Activated CD4-positive, alpha-beta T cell treated with anti-CD3 and anti-CD28 coated beads, Interleukin-2, amount 10 ng/mL, durations not matched to agents 7 days and 5 days (primary cell): ENCODE data around the gene SMCO4. TPM values are rescaled to one million over a fixed set of nuclear protein-coding genes. Genes with fewer than 3 reads are reported as not detected.

ENCODE experiments used
- CTCF ChIA-PET: fragments of 350-600 bp; sonication (Branson Sonifier 250); formaldehyde crosslinking; loops from one replicate; lab custom pipeline; 2021; ENCODE audit warnings: antibody characterized with exemption; lab: Charles Lee
- POLR2A ChIA-PET: fragments of 350-600 bp; sonication (Branson Sonifier 250); formaldehyde crosslinking; loops from one replicate; lab custom pipeline; 2021; ENCODE audit warnings: antibody characterized with exemption; lab: Charles Lee
- DNase-seq: peaks from one replicate; pipeline ENCODE4 v3.0.0-alpha.2; 2020
- H3K27ac Mint-ChIP-seq: one replicate; pipeline ENCODE4 v1.8.0; 2021; ENCODE audit warnings: mild to moderate bottlenecking, moderate library complexity, mixed read lengths
- H3K27me3 Mint-ChIP-seq: one replicate; pipeline ENCODE4 v1.8.0; 2021; ENCODE audit warnings: mixed read lengths
- H3K36me3 Mint-ChIP-seq: one replicate; pipeline ENCODE4 v1.8.0; 2021; ENCODE audit warnings: low read depth, mixed read lengths
- H3K4me1 Mint-ChIP-seq: one replicate; pipeline ENCODE4 v1.8.0; 2021; ENCODE audit warnings: mixed read lengths
- H3K4me3 Mint-ChIP-seq: one replicate; pipeline ENCODE4 v1.8.0; 2021; ENCODE audit warnings: mild to moderate bottlenecking, moderate library complexity, mixed read lengths
- H3K9me3 Mint-ChIP-seq: one replicate; pipeline ENCODE4 v1.8.0; 2021; ENCODE audit warnings: mixed read lengths
- total RNA-seq, 2 experiments: library from RNA; stranded (reverse); gene quantifications; one replicate each; pipeline ENCODE4 v1.2.3, GENCODE V29; 2021

SMCO4 gene
- total RNA-seq, 2 experiments from 2014 or later = 35.4 to 41.9 TPM

DNA sequence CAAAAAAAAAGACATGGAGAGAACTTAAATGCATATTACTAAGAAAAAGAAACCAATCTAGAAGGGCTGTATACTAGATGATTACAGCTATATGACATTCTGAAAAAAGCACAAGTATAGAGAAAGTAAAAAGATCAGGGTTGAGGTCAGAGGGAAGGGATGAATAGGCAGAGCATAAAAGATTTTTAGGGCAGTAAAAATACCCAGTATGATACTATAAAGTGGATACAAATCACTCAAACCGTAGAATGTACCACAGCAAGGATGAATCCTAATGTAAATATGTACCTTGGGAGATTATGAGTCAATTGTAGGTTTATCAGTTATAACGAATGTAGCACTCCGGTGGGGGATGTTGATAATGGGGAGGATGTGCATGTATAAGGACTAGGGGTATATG, 29.4 kb upstream of the SMCO4 start:
- no peak for DNase-seq
- ChIA-PET POLR2A (no interaction called here), CTCF (interaction anchor here (0.6 kb wide), 1 partner anchor 15 kb away, joined by 3 read pairs; no protein-coding TSS in a partner anchor)
- H3K36me3 Mint-ChIP-seq = no peaks in the 10 kb centered on the region
- H3K27me3 Mint-ChIP-seq = peaks cover 7% of the 10 kb centered on the region
- no peaks in the 10 kb centered on the region for H3K4me1 Mint-ChIP-seq
- H3K27ac Mint-ChIP-seq = no peak overlapping the region
- H3K9me3 Mint-ChIP-seq = no peaks in the 10 kb centered on the region
- H3K4me3 Mint-ChIP-seq = no peak overlapping the region

DNA sequence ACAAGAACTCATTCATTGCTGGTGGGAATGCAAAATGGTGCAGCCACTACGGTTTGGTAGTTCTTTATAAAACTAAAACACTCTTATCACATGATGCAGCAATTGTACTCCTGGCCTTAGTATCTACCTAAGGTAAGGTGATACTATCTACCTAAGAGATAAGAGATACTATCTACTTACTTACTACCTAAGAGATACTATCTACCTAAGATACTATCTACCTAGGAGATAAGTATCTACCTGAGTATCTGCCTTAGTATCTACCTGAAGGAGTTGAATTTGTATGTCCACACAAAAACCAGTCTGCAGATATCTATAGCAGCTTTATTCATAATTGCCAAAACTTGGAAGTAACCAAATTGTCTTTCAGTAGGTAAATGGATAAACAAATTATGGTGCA, 29.0 kb upstream of the SMCO4 start:
- H3K4me3 Mint-ChIP-seq = no peak overlapping the region
- DNase-seq = no peak
- POLR2A ChIA-PET = no interaction called here
- H3K36me3 Mint-ChIP-seq = no peaks in the 10 kb centered on the region
- H3K9me3 Mint-ChIP-seq = no peaks in the 10 kb centered on the region
- CTCF ChIA-PET = no interaction called here
- H3K27ac Mint-ChIP-seq = no peak overlapping the region
- H3K27me3 Mint-ChIP-seq = peaks cover 7% of the 10 kb centered on the region
- H3K4me1 Mint-ChIP-seq = no peaks in the 10 kb centered on the region

DNA sequence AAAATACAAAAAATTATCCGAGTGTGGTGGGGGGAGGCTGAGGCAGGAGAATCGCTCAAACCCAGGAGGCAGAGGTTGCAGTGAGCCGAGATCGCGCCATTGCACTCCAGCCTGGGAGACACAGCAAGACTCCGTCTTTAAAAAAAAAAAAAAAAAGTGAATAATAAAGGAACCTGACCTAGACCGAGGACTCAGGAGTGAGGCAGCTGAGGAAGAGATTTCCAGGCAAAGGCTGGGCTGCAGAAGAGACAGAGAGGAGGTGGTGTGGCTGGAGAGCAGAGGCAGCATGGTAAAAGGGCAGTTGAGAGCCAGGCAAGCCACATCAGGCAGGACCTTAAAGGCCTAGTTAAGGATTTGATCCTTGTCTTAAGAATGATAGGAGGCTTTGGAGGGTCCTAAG, 28.4 kb upstream of the SMCO4 start:
- Mint-ChIP-seq H3K9me3 (no peaks in the 10 kb centered on the region), H3K4me1 (no peaks in the 10 kb centered on the region), H3K36me3 (no peaks in the 10 kb centered on the region), H3K4me3 (no peak overlapping the region), H3K27ac (no peak overlapping the region), H3K27me3 (peaks cover 7% of the 10 kb centered on the region)
- POLR2A ChIA-PET = no interaction called here
- CTCF ChIA-PET = interaction anchor here (0.6 kb wide), 1 partner anchor 291 kb away, joined by 3 read pairs; no protein-coding TSS in a partner anchor
- no peak for DNase-seq

DNA sequence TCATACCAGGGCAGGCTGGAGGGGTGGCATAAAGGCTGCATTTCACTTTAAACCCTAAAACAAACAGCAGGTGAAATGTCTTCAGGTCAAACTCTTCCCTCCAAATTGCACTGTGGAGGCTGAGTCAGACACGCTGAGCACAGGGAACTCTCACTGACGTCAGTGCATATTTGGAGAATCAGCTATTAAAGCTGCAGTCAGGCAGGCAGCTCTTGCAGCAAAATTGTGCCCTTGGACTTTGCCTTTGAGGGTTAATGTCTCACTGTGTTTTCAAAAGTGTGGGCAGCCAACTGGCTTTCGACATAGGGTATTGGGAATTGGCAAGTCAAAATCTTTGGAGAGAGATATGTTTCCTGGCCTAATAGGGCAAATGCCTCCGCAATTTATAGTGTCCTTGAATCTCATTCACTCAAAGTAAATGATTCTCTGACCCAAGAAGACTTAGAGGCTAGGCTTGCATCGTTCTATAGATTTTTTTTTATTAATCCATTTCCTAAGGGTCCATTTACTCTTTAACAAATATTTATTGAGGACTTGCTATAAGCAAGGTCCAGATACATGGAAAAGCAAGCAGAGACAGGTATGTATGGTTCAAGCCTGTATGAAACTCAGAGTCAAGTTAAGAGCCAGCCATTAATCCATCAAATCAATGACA, 27.7 kb upstream of the SMCO4 start:
- no peak overlapping the region for H3K4me3 Mint-ChIP-seq
- H3K36me3 Mint-ChIP-seq = no peaks in the 10 kb centered on the region
- no peak overlapping the region for H3K27ac Mint-ChIP-seq
- ChIA-PET CTCF (no interaction called here), POLR2A (no interaction called here)
- no peaks in the 10 kb centered on the region for H3K9me3 Mint-ChIP-seq
- no peak for DNase-seq
- H3K27me3 Mint-ChIP-seq = peaks cover 6% of the 10 kb centered on the region
- H3K4me1 Mint-ChIP-seq = no peaks in the 10 kb centered on the region

DNA sequence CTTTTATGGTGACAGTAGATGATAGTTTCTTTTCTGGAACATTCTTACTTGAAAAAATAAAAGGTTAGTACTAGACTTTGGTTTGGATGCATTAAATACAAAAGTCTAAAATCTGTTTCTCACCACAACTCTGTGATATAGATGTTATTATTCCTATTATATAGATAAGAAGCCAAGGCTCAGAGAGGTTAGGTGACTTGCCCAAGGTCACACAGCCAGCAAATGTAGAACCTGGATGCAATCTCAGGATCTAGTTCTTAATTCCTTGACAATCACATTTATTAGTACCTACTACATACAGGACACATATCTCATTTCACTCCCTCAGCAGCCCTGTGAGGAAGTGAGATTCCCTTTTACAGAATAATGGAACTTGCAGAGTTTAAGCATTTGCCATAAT, 26.3 kb upstream of the SMCO4 start:
- Mint-ChIP-seq H3K27me3 (peaks cover 5% of the 10 kb centered on the region), H3K4me3 (no peak overlapping the region), H3K27ac (no peak overlapping the region), H3K9me3 (no peaks in the 10 kb centered on the region), H3K4me1 (no peaks in the 10 kb centered on the region), H3K36me3 (no peaks in the 10 kb centered on the region)
- CTCF ChIA-PET = no interaction called here
- POLR2A ChIA-PET = no interaction called here
- DNase-seq = no peak

DNA sequence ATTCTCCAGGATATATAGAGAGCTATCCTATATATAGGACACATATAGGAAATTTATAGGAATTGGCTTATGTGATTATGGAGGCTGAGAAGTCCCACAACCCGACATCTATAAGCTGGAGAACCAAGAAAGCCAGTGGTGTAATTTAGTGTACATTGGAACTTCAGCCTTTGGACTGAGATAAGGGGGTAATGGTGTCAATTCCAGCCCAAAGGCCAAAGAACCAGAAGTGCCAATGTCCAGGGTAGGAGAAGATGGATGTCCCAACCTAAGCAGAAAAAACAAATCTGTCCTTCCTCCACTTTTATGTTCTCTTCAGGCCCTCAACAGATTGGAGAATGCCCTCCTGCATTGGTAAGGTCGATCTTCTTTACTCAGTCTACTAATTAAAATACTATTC, 25.5 kb upstream of the SMCO4 start:
- Mint-ChIP-seq H3K9me3 (no peaks in the 10 kb centered on the region), H3K4me3 (no peak overlapping the region), H3K4me1 (no peaks in the 10 kb centered on the region), H3K36me3 (no peaks in the 10 kb centered on the region), H3K27ac (no peak overlapping the region), H3K27me3 (peaks cover 5% of the 10 kb centered on the region)
- no peak for DNase-seq
- POLR2A ChIA-PET = no interaction called here
- CTCF ChIA-PET = no interaction called here

DNA sequence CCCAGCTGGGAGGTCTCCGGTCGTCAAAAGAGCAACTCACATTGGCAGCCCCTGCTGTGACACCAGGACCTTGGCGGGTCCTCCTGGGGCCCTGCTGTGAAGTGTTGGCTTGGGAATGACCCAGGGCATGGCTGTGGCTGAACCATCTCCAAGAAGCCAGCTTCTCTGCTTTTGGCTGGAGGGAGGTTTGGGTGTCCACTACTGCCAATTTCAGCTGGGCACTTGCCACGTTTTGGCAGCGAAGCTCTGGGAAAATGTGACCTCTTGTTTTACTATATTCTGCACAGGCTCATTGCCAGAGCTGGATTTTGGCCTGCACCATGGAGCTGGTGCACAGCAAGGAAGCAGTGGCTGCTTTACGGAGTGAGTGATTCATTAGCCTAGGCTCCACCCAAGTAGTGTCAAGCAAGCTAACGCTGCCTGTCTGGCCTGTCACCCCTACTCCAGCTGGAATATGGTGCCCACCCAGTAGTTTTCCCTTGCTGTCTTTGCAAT, 24.3 kb upstream of the SMCO4 start:
- peaks cover 5% of the 10 kb centered on the region for H3K27me3 Mint-ChIP-seq
- no peak overlapping the region for H3K4me3 Mint-ChIP-seq
- ChIA-PET CTCF (no interaction called here), POLR2A (no interaction called here)
- DNase-seq = no peak
- no peaks in the 10 kb centered on the region for H3K9me3 Mint-ChIP-seq
- H3K4me1 Mint-ChIP-seq = no peaks in the 10 kb centered on the region
- H3K36me3 Mint-ChIP-seq = no peaks in the 10 kb centered on the region
- no peak overlapping the region for H3K27ac Mint-ChIP-seq

DNA sequence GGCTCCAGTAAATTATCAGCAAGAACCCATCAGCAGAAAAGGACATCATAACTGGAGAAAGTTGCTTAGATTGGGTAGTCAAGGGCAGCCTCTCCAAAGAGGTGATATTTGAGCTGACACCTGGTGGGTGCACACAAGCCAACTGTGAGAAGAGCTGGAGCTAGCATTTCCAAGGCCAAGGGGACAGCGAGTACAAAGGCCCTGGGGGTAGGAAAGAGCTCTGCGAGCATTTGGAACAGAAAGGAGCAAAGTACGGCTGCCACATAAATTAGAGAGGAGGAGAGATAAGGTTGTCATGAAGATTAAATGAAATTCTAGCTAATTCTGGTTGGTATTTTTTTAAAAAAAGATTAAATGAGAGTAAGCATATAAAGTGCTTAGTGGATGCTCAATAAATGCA, 21.7 kb upstream of the SMCO4 start:
- H3K27ac Mint-ChIP-seq = no peak overlapping the region
- H3K4me3 Mint-ChIP-seq = no peak overlapping the region
- no peak for DNase-seq
- H3K36me3 Mint-ChIP-seq = no peaks in the 10 kb centered on the region
- no peaks in the 10 kb centered on the region for H3K9me3 Mint-ChIP-seq
- H3K4me1 Mint-ChIP-seq = no peaks in the 10 kb centered on the region
- POLR2A ChIA-PET = no interaction called here
- peaks cover 5% of the 10 kb centered on the region for H3K27me3 Mint-ChIP-seq
- CTCF ChIA-PET = no interaction called here

DNA sequence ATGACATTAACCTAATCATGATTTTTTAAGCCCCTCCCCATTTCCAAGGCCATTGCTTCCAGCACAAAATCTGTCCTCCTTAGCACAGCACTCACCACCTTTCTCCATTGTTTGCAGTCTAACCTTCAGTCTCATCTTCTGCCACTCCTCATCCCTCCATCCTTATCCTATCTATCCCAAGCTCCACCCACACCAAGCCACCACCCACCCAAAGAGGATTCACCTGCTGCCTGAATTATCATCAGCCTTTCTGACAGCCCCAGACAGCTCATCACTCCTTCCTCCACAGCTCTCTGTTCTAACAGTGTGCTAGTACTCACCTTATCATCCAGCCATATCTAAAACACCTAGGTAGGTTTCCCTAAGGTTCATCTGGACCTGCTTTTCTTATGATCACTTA, 20.7 kb upstream of the SMCO4 start:
- H3K4me1 Mint-ChIP-seq = peaks cover 4% of the 10 kb centered on the region
- no peak overlapping the region for H3K4me3 Mint-ChIP-seq
- no peaks in the 10 kb centered on the region for H3K9me3 Mint-ChIP-seq
- DNase-seq = no peak
- ChIA-PET POLR2A (no interaction called here), CTCF (no interaction called here)
- peaks cover 4% of the 10 kb centered on the region for H3K27me3 Mint-ChIP-seq
- H3K27ac Mint-ChIP-seq = no peak overlapping the region
- no peaks in the 10 kb centered on the region for H3K36me3 Mint-ChIP-seq

DNA sequence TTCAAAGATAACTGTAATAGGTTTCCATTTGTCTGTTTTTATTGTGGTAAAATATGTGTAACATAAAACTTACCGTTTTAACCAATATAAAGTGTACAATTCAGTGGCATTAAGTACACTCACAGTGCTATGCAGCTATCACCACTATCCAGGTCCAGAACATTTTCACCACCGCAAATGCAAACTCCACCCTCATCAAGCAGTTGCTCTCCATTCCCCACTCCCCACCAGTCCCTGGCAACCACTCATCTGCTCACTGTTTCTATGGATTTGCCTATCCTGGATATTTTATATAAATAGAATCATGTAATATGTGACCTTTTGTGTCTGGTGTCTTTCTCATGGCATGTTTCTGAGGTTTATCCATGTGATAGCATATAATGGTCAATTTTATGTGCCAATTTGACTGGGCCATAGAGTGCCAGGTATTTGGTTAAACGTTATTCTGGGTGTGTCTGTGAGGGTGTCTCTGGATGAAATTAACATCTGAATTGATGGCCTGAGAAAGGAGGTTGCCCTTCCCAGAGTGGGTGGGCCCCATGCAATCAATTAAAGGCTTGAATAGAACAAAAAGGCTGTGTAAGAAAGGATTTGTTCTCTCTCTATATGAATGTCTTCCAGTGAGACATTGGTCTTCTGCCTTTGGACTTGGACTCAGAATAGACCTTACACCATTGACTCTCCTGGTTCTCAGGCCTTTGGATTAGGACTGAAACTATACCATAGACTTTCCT, 17.2 kb upstream of the SMCO4 start:
- H3K4me3 Mint-ChIP-seq = no peak overlapping the region
- peaks cover 4% of the 10 kb centered on the region for H3K4me1 Mint-ChIP-seq
- ChIA-PET POLR2A (no interaction called here), CTCF (interaction anchor here (0.6 to 0.7 kb wide), 2 partner anchors 55 to 251 kb away, joined by 3 read pairs; no protein-coding TSS in a partner anchor)
- DNase-seq = no peak
- no peak overlapping the region for H3K27ac Mint-ChIP-seq
- H3K27me3 Mint-ChIP-seq = peaks cover 12% of the 10 kb centered on the region
- no peaks in the 10 kb centered on the region for H3K36me3 Mint-ChIP-seq
- H3K9me3 Mint-ChIP-seq = no peaks in the 10 kb centered on the region

DNA sequence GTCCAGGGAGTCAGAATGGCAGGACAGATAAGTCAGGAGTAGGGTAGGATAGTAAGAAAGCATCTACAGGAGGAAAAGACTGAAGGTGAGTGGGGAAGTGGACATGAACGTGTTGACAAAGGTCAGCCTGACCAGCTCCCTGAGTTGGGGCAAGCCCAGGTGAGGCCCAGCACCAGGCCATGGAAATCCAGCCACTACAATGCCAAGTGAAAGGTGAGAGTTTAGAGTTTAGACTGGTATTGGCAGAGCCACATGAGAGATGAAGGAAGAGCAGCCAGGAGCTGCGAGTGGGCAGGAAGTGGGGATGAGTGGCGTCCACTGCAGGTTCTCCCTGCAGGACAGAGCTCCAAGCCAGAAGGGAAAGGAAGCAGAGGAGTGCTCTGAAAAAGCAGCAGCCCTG, 16.5 kb upstream of the SMCO4 start:
- no peak overlapping the region for H3K4me3 Mint-ChIP-seq
- POLR2A ChIA-PET = no interaction called here

DNA sequence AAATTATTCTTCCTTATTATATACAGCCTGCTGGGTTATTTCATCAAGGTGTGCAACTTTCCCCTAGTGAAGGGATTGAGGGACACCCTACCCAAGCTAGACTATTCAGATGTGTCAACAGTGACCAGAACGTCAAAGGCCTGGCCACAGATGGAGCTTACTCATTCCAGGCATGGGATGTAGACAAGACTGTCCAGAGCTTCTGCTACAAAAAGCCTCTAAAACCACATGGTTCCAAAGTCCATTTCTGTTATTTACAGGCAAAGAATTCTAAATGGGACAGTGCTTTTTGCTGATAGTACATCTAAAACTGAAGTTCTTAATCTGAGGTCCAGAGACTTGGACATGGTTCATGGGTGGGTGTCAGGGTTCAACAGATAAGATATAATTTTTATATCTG, 9.7 kb upstream of the SMCO4 start:
- no peak overlapping the region for H3K27ac Mint-ChIP-seq
- H3K9me3 Mint-ChIP-seq = no peaks in the 10 kb centered on the region
- no peak for DNase-seq
- no peaks in the 10 kb centered on the region for H3K36me3 Mint-ChIP-seq
- H3K4me3 Mint-ChIP-seq = no peak overlapping the region
- H3K4me1 Mint-ChIP-seq = peaks cover 3% of the 10 kb centered on the region
- CTCF ChIA-PET = interaction anchor here (0.7 kb wide), 1 partner anchor 11 kb away, joined by 3 read pairs; no protein-coding TSS in a partner anchor
- POLR2A ChIA-PET = no interaction called here
- peaks cover 31% of the 10 kb centered on the region for H3K27me3 Mint-ChIP-seq

More for the DNA sequence above, 16.5 kb upstream of the SMCO4 start:
- DNase-seq = no peak
- Mint-ChIP-seq H3K27ac (no peak overlapping the region), H3K27me3 (peaks cover 17% of the 10 kb centered on the region), H3K9me3 (no peaks in the 10 kb centered on the region), H3K36me3 (no peaks in the 10 kb centered on the region), H3K4me1 (peaks cover 4% of the 10 kb centered on the region)
- CTCF ChIA-PET = interaction anchor here (0.6 kb wide), 1 partner anchor 236 kb away, joined by 3 read pairs; no protein-coding TSS in a partner anchor

DNA sequence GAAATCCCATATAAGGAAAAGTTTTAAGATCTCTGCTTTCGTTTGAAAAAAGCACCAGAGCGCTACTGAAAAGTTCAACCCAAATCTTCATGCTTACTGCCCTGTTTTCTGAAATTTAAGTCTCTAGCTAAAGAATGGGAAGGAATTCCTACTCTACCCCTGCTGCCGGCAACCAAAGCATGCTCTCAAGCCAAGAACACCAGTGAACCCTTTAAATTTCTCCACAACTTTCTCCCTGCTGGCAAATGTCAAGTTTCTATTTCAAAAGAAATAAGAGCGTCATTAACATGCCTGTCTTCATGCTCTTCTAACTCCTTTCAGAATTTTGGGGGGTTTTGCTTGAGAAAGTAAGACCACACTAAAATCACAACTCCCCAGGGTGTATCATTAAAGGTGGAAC, 6.8 kb upstream of the SMCO4 start:
- Mint-ChIP-seq H3K36me3 (no peaks in the 10 kb centered on the region), H3K27me3 (peaks cover 33% of the 10 kb centered on the region), H3K27ac (no peak overlapping the region), H3K9me3 (no peaks in the 10 kb centered on the region), H3K4me1 (peaks cover 3% of the 10 kb centered on the region), H3K4me3 (no peak overlapping the region)
- DNase-seq = no peak
- ChIA-PET CTCF (interaction anchor here (0.8 kb wide), 1 partner anchor 30 kb away, joined by 3 read pairs; no protein-coding TSS in a partner anchor), POLR2A (no interaction called here)
